Measurements from ENCODE around the gene LARGE1.

LARGE1 gene

DNA sequence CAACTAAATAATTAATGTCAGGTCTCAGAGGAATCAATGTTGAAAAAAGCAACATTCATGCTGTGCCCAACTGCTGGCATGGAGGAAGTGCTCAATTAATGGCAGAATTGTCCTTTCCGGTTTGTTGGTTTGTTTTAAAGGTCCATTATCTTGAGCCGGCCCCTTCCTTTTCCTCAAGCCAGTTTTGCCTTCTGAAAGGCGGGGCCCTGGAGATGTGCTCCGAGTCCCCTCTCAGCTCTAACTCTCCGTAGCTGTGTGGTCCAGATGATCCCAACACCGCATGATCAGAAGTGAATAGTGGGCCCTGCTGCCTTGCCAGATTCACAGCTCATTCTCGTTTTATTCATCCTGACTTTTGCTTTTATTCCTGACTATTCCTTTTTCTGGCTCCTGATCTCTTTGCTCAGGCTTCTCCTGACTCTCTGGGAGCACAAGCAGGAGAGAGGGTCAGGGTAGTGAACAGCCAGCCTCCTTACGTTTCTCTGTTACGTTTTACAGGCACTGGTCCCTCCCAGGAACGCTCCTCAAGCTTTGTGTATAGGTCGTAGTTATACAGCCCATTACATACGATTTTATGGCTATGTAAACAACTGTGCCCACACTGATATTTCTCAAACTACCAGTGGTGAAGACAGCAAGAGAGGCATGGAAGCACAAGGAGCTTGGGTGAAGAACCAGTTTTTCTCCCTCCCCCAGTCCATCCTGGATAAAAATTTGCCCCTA, 265.9 kb downstream of the LARGE1 start:
- DNase-seq = no peak

GRCh38 chr22:33653532-33654063, 266.7 kb downstream of the LARGE1 start:
- no peak for DNase-seq

GRCh38 chr22:33652615-33653014, 267.7 kb downstream of the LARGE1 start:
- no peak for DNase-seq

GRCh38 chr22:33650244-33650643, 270.0 kb downstream of the LARGE1 start:
- no peak for DNase-seq

DNA sequence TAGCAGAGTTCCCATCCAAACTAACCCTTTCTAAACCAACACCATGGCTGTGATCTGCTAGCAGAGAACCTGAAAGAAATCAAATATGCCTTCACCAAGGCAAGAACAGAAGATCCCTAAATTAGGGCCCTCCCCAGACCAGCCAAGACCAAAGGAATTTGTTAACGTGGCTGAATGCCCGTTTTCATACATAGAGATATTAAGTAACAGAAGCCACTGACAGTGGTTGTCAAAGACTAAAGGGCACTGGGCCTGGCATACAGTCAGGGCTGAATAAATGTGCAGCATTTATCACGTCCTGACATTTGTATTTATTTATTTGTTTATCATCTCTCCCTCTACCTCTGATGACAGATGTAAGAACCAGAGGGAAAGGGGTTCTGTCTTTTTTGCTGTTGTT, 271.8 kb downstream of the LARGE1 start:
- DNase-seq = no peak

GRCh38 chr22:33640900-33641299, 279.4 kb downstream of the LARGE1 start:
- no peak for DNase-seq

GRCh38 chr22:33639588-33640254, 280.6 kb downstream of the LARGE1 start:
- no peak for DNase-seq

DNA sequence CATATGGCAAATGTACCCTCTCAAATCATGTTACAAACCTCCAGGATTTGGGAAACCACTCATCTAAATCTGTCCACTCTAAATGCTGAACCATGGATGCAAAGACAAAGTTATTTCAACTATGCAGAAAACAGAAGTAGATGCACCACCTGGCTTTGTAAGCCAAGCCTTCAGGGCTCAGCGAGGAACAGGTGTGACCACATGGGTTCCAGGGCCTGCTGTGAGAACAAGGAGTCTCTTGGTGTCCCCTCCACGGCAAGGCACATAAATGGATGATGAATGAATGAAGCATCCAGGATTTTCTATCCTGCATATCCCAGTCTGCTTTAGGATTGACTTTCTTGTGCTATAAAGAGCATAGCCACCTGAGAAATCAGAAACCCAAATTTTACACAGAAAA, 284.5 kb downstream of the LARGE1 start:
- DNase-seq = no peak

DNA sequence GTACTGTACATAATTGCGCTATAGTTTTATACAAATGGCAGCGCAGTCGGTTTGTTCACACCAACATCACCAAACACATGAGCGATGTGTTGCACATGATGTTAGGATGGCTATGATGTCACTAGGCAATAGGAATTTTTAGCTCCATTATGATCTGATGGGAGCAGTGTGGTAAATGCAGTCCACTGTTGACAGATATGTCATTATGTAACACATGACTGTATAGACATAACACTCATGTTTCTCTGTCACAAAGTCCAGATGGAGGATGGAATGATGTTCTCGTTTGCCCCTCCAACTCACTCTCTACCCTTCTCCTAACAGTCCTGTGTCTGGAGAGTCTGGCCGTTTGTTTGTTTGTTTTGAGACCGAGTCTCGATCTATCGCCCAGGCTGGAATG, 288.5 kb downstream of the LARGE1 start:
- no peak for DNase-seq

GRCh38 chr22:33625959-33626358, 294.3 kb downstream of the LARGE1 start:
- DNase-seq = no peak

- no peak for DNase-seq
Observed at GRCh38 chr22:33620085-33620484, 300.2 kb downstream of the LARGE1 start.

DNA sequence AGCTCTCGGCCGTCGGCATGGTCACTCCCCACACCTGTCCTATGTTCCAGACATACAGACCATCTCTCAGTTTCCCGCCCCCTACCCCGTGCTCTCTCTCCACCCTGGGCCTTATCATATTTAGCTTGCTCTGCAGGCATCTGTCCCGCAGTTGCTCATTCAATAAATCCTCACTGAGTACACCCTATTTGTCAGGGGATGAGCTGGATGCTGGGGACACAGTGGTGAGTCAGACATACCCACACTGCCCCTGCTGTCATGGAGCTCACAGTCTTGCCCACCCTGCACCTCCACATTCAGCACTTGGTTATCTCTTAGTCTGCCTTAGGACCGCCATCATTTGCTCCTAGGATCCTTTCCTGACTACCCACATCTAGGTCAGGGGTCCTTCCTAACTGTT, 313.8 kb downstream of the LARGE1 start:
- no peak for DNase-seq

DNA sequence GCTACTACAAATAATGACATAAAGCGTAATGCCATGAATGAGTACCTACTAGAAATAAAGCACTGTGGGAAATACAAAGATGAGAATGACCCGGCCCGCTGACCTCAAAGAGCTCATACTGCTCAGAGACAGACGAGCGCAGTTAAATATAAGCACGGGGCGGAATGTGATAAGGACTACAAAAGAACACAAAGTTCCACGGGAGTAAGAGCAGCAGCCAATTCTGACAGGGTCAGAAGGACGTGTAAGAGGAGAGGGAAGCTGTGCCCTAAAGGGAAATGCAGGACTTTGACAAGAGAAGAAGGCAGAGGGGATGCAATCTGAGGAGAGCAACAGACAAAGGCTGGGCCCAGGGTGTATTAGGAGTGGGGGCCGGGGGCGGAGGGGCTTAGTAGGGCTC, 314.6 kb downstream of the LARGE1 start:
- no peak for DNase-seq

GRCh38 chr22:33605221-33605620, 315.1 kb downstream of the LARGE1 start:
- no peak for DNase-seq

- no peak for DNase-seq
Observed at GRCh38 chr22:33601062-33601461, 319.2 kb downstream of the LARGE1 start.

GRCh38 chr22:33600595-33600994, 319.7 kb downstream of the LARGE1 start:
- no peak for DNase-seq

GRCh38 chr22:33600113-33600512, 320.2 kb downstream of the LARGE1 start:
- no peak for DNase-seq

GRCh38 chr22:33599596-33599995, 320.7 kb downstream of the LARGE1 start:
- no peak for DNase-seq

- DNase-seq = no peak
Observed at GRCh38 chr22:33598821-33599220, 321.5 kb downstream of the LARGE1 start.

- DNase-seq = no peak
Observed at GRCh38 chr22:33597274-33597985, 322.8 kb downstream of the LARGE1 start.

GRCh38 chr22:33593818-33594217, 326.5 kb downstream of the LARGE1 start:
- no peak for DNase-seq

- no peak for DNase-seq
Observed at GRCh38 chr22:33591946-33592345, 328.3 kb downstream of the LARGE1 start.

- DNase-seq = no peak
Observed at GRCh38 chr22:33589297-33589696, 331.0 kb downstream of the LARGE1 start.

- no peak for DNase-seq
Observed at GRCh38 chr22:33588860-33589259, 331.4 kb downstream of the LARGE1 start.
